GM12892 (cell line): ENCODE data around the gene TIGD3.

ENCODE experiments used
- POLR2A ChIP-seq: IDR thresholded peaks from 2 replicates; pipeline ENCODE4 v1.6.1; 2011; ENCODE audit warnings: low read depth, low read length, control low read depth
- POLR2AphosphoS5 ChIP-seq: IDR thresholded peaks from 2 replicates; pipeline ENCODE4 v1.6.1; 2011; ENCODE audit warnings: low read depth, low read length, control low read depth
- TAF1 ChIP-seq: IDR thresholded peaks from 2 replicates; pipeline ENCODE4 v1.6.1; 2011; ENCODE audit warnings: low read depth, mild to moderate bottlenecking, control low read depth, low read length, borderline replicate concordance

DNA sequence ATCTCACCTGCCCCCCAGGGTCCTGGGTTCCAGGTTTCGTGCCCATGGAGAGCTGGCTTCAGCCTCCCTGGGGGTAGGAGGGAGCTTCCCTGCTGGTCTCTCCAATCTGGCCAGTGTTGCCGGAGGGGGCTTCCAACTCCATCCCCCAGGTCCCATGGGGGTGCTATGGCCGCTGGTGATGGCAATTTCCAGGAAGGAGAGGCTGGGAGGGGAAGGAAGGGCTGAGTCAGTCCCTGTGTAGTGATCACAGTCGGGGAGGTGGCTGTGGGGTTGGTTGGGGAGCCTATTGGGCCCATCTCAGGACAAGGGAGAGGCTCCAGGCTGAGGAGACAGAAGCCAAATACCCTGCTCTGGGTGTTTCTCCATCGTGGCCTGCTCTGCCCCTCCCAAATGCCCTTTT lies 45.5 kb upstream of the TIGD3 start:
- no peak for TF ChIP-seq POLR2AphosphoS5
- no peak for TF ChIP-seq POLR2A
- no peak for TF ChIP-seq TAF1
